IMR-90 (cell line): ENCODE measurements around the gene RASL10A. TPM values are rescaled to one million over a fixed set of nuclear protein-coding genes. Genes with fewer than 3 reads are reported as not detected.

Source experiments
- ATAC-seq: fragments of 200-7000 bp; cut with Tn5 transposase; 2 replicates; pipeline ENCODE4 v1.9.1; 2020; ENCODE audit warnings: low read depth, mild to moderate bottlenecking, moderate library complexity
- BruUV-seq: library from RNA; stranded (reverse); fragments of 400-500 nt; replicated peaks from 2 replicates; lab custom pipeline; 2021; lab: Mats Ljungman, UMichigan
- CTCF ChIA-PET: fragments of 300-600 bp; formaldehyde crosslinking; extraction: SDS; loops from one replicate; lab custom pipeline; 2021; ENCODE audit warnings: antibody characterized with exemption; lab: Yijun Ruan, JAX
- POLR2A ChIA-PET: fragments of 300-600 bp; sonication (Branson Sonifier 250); formaldehyde crosslinking; loops from one replicate; lab custom pipeline; 2022; ENCODE audit warnings: antibody characterized with exemption; ENCODE audit not compliant: unreplicated experiment; lab: Charles Lee
- DNase-seq: peaks from one replicate; pipeline ENCODE4 v3.0.0; 2013
- H2AFZ ChIP-seq: replicated peaks from 2 replicates; pipeline ENCODE3; 2013; ENCODE audit warnings: low read length, mild to moderate bottlenecking; ENCODE audit not compliant: poor library complexity
- H2AK5ac ChIP-seq: 2 replicates; pipeline ENCODE4 v1.6.1; 2013; ENCODE audit warnings: low read depth, low read length, inconsistent platforms
- H2AK9ac ChIP-seq: replicated peaks from 2 replicates; pipeline ENCODE3; 2013; ENCODE audit warnings: mild to moderate bottlenecking, low read depth, low read length, moderate library complexity; ENCODE audit not compliant: poor library complexity
- H2BK120ac ChIP-seq: 2 replicates; pipeline ENCODE4 v1.6.1; 2013; ENCODE audit warnings: low read depth, low read length, inconsistent platforms
- H2BK15ac ChIP-seq: 3 replicates; pipeline ENCODE4 v1.6.1; 2013; ENCODE audit warnings: low read depth, low read length, inconsistent platforms
- H2BK20ac ChIP-seq: 2 replicates; pipeline ENCODE4 v1.6.1; 2013; ENCODE audit warnings: low read depth, mild to moderate bottlenecking, inconsistent platforms, low read length, moderate library complexity
- H2BK5ac ChIP-seq: 2 replicates; pipeline ENCODE4 v1.6.1; 2013; ENCODE audit warnings: mild to moderate bottlenecking, low read depth, low read length, inconsistent platforms; ENCODE audit not compliant: poor library complexity, severe bottlenecking
- H3K14ac ChIP-seq: replicated peaks from 2 replicates; pipeline ENCODE4 v1.6.1; 2013; ENCODE audit warnings: low read depth, low read length, inconsistent platforms
- H3K18ac ChIP-seq: 2 replicates; pipeline ENCODE4 v1.6.1; 2013; ENCODE audit warnings: low read depth, low read length, control low read depth
- H3K23ac ChIP-seq: 2 replicates; pipeline ENCODE4 v1.6.1; 2013; ENCODE audit warnings: low read depth, low read length, inconsistent platforms
- H3K27ac ChIP-seq: 2 replicates; pipeline ENCODE4 v1.5.1; 2013; ENCODE audit warnings: mild to moderate bottlenecking, control low read depth, low read length; ENCODE audit not compliant: insufficient read depth
- H3K27me3 ChIP-seq: 2 replicates; pipeline ENCODE4 v1.6.1; 2013; ENCODE audit warnings: low read length; ENCODE audit not compliant: control insufficient read depth, insufficient read depth
- H3K36me3 ChIP-seq: 2 replicates; pipeline ENCODE4 v1.6.1; 2013; ENCODE audit warnings: low read length, mixed read lengths; ENCODE audit not compliant: control insufficient read depth, insufficient read depth
- H3K4ac ChIP-seq: 2 replicates; pipeline ENCODE4 v1.6.1; 2013; ENCODE audit warnings: low read depth, low read length, inconsistent platforms
- H3K4me1 ChIP-seq: 2 replicates; pipeline ENCODE4 v1.6.1; 2013; ENCODE audit warnings: low read length, mixed read lengths; ENCODE audit not compliant: control insufficient read depth, insufficient read depth
- H3K4me2 ChIP-seq: 2 replicates; pipeline ENCODE4 v1.6.1; 2013; ENCODE audit warnings: low read depth, mild to moderate bottlenecking, control low read depth, low read length, moderate library complexity
- H3K4me3 ChIP-seq: 2 replicates; pipeline ENCODE4 v1.5.1; 2013; ENCODE audit warnings: low read depth, mild to moderate bottlenecking, control low read depth, low read length, moderate library complexity; ENCODE audit not compliant: insufficient read depth
- H3K56ac ChIP-seq: 2 replicates; pipeline ENCODE4 v1.6.1; 2013; ENCODE audit warnings: low read length, inconsistent platforms; ENCODE audit not compliant: insufficient read depth; ENCODE audit errors: extremely low read depth
- H3K79me1 ChIP-seq, 2 experiments: 2 replicates each; pipeline ENCODE4 v1.6.1; 2013; ENCODE audit warnings: low read length in 2 of 2, inconsistent platforms in 1 of 2, low read depth in 1 of 2
- H3K9ac ChIP-seq: 2 replicates; pipeline ENCODE4 v1.6.1; 2013; ENCODE audit warnings: low read depth, low read length, control low read depth
- H3K9me1 ChIP-seq: 2 replicates; pipeline ENCODE4 v1.6.1; 2013; ENCODE audit warnings: low read length, inconsistent platforms; ENCODE audit not compliant: insufficient read depth
- H3K9me3 ChIP-seq: 2 replicates; pipeline ENCODE4 v1.6.1; 2013; ENCODE audit warnings: low read length; ENCODE audit not compliant: control insufficient read depth, insufficient read depth
- H4K20me1 ChIP-seq: 2 replicates; pipeline ENCODE4 v1.6.1; 2013; ENCODE audit warnings: low read length, inconsistent platforms; ENCODE audit not compliant: insufficient read depth
- H4K5ac ChIP-seq: 2 replicates; pipeline ENCODE4 v1.6.1; 2013; ENCODE audit warnings: mild to moderate bottlenecking, low read depth, low read length, control low read depth
- H4K8ac ChIP-seq, 2 experiments: 2 replicates each; pipeline ENCODE4 v1.6.1; 2013; ENCODE audit warnings: low read depth in 2 of 2, low read length in 2 of 2, control low read depth in 1 of 2, inconsistent platforms in 1 of 2
- H4K91ac ChIP-seq: 2 replicates; pipeline ENCODE4 v1.6.1; 2013; ENCODE audit warnings: low read depth, low read length, inconsistent platforms; ENCODE audit not compliant: insufficient read depth
- BHLHE40 ChIP-seq: fragments of 150-350 bp; IDR thresholded peaks from 2 replicates; pipeline ENCODE4 v1.6.1; 2016; ENCODE audit warnings: mild to moderate bottlenecking, low read depth, low read length
- CEBPB ChIP-seq: IDR thresholded peaks from 2 replicates; pipeline ENCODE4 v1.6.1; 2012; ENCODE audit warnings: low read depth, low read length, improper control_type of control experiment
- CHD1 ChIP-seq: IDR thresholded peaks from 2 replicates; pipeline ENCODE4 v1.6.1; 2012; ENCODE audit warnings: low read depth, low read length, improper control_type of control experiment
- CTCF ChIP-seq: conservative IDR thresholded peaks from 2 replicates; pipeline ENCODE4 v1.5.1; 2012; ENCODE audit warnings: mild to moderate bottlenecking, low read depth, low read length, improper control_type of control experiment
- ELK1 ChIP-seq: fragments of 150-350 bp; IDR thresholded peaks from 2 replicates; pipeline ENCODE4 v1.6.1; 2016; ENCODE audit warnings: low read depth, mild to moderate bottlenecking, low read length, moderate library complexity, borderline replicate concordance
- FOS ChIP-seq: fragments of 150-350 bp; IDR thresholded peaks from 2 replicates; pipeline ENCODE4 v1.6.1; 2016; ENCODE audit warnings: low read depth, low read length
- MAFK ChIP-seq: IDR thresholded peaks from 2 replicates; pipeline ENCODE4 v1.6.1; 2012; ENCODE audit warnings: low read depth, low read length, improper control_type of control experiment
- MAZ ChIP-seq: IDR thresholded peaks from 2 replicates; pipeline ENCODE4 v1.6.1; 2012; ENCODE audit warnings: low read depth, mild to moderate bottlenecking, low read length, improper control_type of control experiment, moderate library complexity, borderline replicate concordance
- MXI1 ChIP-seq: IDR thresholded peaks from 2 replicates; pipeline ENCODE4 v1.6.1; 2012; ENCODE audit warnings: low read depth, mild to moderate bottlenecking, low read length, moderate library complexity, borderline replicate concordance
- NFE2L2 ChIP-seq: fragments of 150-350 bp; IDR thresholded peaks from 2 replicates; pipeline ENCODE4 v1.6.1; 2016; ENCODE audit warnings: low read depth, mild to moderate bottlenecking, low read length
- RAD21 ChIP-seq: IDR thresholded peaks from 2 replicates; pipeline ENCODE4 v1.6.1; 2012; ENCODE audit warnings: low read length, improper control_type of control experiment
- RCOR1 ChIP-seq: IDR thresholded peaks from 2 replicates; pipeline ENCODE4 v1.6.1; 2012; ENCODE audit warnings: mild to moderate bottlenecking, low read length, improper control_type of control experiment; ENCODE audit not compliant: insufficient replicate concordance
- RFX5 ChIP-seq: IDR thresholded peaks from 2 replicates; pipeline ENCODE4 v1.8.0; 2012; ENCODE audit warnings: low read depth, mild to moderate bottlenecking, low read length, moderate library complexity
- SMC3 ChIP-seq: fragments of 150-350 bp; IDR thresholded peaks from 2 replicates; pipeline ENCODE4 v1.6.1; 2016; ENCODE audit warnings: low read depth, mild to moderate bottlenecking, antibody characterized with exemption, low read length, moderate library complexity
- USF2 ChIP-seq: fragments of 150-350 bp; IDR thresholded peaks from 2 replicates; pipeline ENCODE4 v1.6.1; 2017; ENCODE audit warnings: mild to moderate bottlenecking, antibody characterized with exemption, low read length, low read depth
- WGBS, 2 experiments: methylation state at CpG; one replicate each; pipeline versions ENCODE4 v1.1.5 to v1.1.7; 2013; ENCODE audit warnings: missing lambda C conversion rate in 2 of 2; ENCODE audit not compliant: insufficient read length in 1 of 2; ENCODE audit errors: extremely low coverage in 2 of 2; 5-methylcytosine and 5-hydroxymethylcytosine counted together
- dilution Hi-C: fragments of 300-500 bp; cut with HindIII; formaldehyde crosslinking; loops from one replicate; pipeline ENCODE4 v1.14.3; 2018; ENCODE audit warnings: low sequenced_read_pairs; ENCODE audit not compliant: unreplicated experiment
- in situ Hi-C: fragments of 300-500 bp; cut with MboI; formaldehyde crosslinking; loops from 3 replicates; pipeline ENCODE4 v1.14.3; 2019; ENCODE audit warnings: low sequenced_read_pairs, inconsistent platforms, mixed read lengths
- intact Hi-C: fragments of 100-400 bp; cut with micrococcal nuclease; formaldehyde crosslinking; loops from 2 replicates; pipeline ENCODE4 v1.10.0; 2022
- polyA plus RNA-seq, 3 experiments: library from polyadenylated mRNA; depleted of rRNA; stranded (reverse); fragments of >200 nt; gene quantifications; 2 replicates each; pipeline ENCODE4 v1.2.3, GENCODE V29; 2012; ENCODE audit warnings: low replicate concordance in 1 of 3
- total RNA-seq: library from RNA; depleted of rRNA; stranded (reverse); fragments of >200 nt; gene quantifications from 2 replicates; pipeline ENCODE4 v1.2.3, GENCODE V29; 2012

RASL10A gene
- total and polyA plus RNA-seq, 2 of the 4 experiments (the other 2 are of a cell fraction), result 0.26 TPM; not detected in 1

- Histone ChIP-seq H3K4me2 (no peak overlapping the region), H3K27me3 (no peaks in the 10 kb centered on the region), H3K79me1 (peaks cover 0 to 60% of the 10 kb centered on the region in 2 experiments; a peak in 3 of 4 replicates), H3K9ac (no peak overlapping the region), H3K56ac (no peak overlapping the region), H3K9me1 (peaks cover 11% of the 10 kb centered on the region), H3K9me3 (no peaks in the 10 kb centered on the region), H2AK9ac (no peak overlapping the region), H4K8ac (no peak overlapping the region), H2BK15ac (no peak overlapping the region), H3K36me3 (peaks cover 30% of the 10 kb centered on the region), H2BK5ac (no peak overlapping the region), H2AFZ (no peak overlapping the region), H3K23ac (no peak overlapping the region), H2BK20ac (no peak overlapping the region), H4K20me1 (peaks cover 90% of the 10 kb centered on the region), H2AK5ac (no peak overlapping the region), H3K4ac (no peak overlapping the region), H4K5ac (no peak overlapping the region), H3K18ac (no peak overlapping the region), H2BK120ac (no peak overlapping the region), H3K4me1 (peaks cover 8% of the 10 kb centered on the region), H3K27ac (no peak overlapping the region), H3K4me3 (no peak overlapping the region), H3K14ac (no peak overlapping the region), H4K91ac (no peak overlapping the region)
- TF ChIP-seq RAD21 (no peak), CEBPB (no peak), NFE2L2 (no peak), BHLHE40 (no peak), ELK1 (no peak), MAZ (no peak), SMC3 (no peak), CHD1 (no peak), RCOR1 (no peak), MXI1 (no peak), CTCF (no peak), USF2 (no peak), RFX5 (no peak), FOS (no peak), MAFK (no peak)
- POLR2A ChIA-PET, result no interaction called here
- no peak for DNase-seq
- CTCF ChIA-PET, result no interaction called here
- no TSS peak for BruUV-seq
- intact Hi-C loops (no loop called here), in situ Hi-C loops (no loop called here), dilution Hi-C loops (no loop called here)
- no peak for ATAC-seq
- 100% methylated on average over 1 of the region's 2 CpGs; no CpG with 5 or more reads in 1 of the 2 experiments for WGBS, 2 experiments
These were observed 42.9 kb downstream of the RASL10A start for GRCh38 chr22:29272624-29273023.
